Neural progenitor cell (in vitro differentiated cells): Measurements from ENCODE around the gene IMPDH1. TPM values are rescaled to one million over a fixed set of nuclear protein-coding genes. Genes with fewer than 3 reads are reported as not detected.

ENCODE experiments used
- DNase-seq: peaks from one replicate; pipeline ENCODE4 v3.0.0-alpha.2; 2016; ENCODE audit warnings: low spot score
- H2AFZ ChIP-seq: fragments of 200-600 bp; sonication (generic); replicated peaks from 2 replicates; pipeline ENCODE4 v1.6.1; 2016; ENCODE audit warnings: antibody characterized with exemption
- H3F3A ChIP-seq: fragments of 200-600 bp; sonication (generic); 2 replicates; pipeline ENCODE4 v1.6.1; 2016; ENCODE audit warnings: antibody characterized with exemption, low read depth
- H3K27ac ChIP-seq: fragments of 200-600 bp; sonication (generic); 2 replicates; pipeline ENCODE4 v1.5.1; 2016; ENCODE audit warnings: mild to moderate bottlenecking
- H3K27me3 ChIP-seq: fragments of 200-600 bp; sonication (generic); 2 replicates; pipeline ENCODE4 v1.6.1; 2016; ENCODE audit warnings: mild to moderate bottlenecking, moderate library complexity
- H3K36me3 ChIP-seq: fragments of 200-600 bp; sonication (generic); 2 replicates; pipeline ENCODE4 v1.5.1; 2016
- H3K4me1 ChIP-seq: fragments of 200-600 bp; sonication (generic); 2 replicates; pipeline ENCODE4 v1.6.1; 2016; ENCODE audit warnings: mixed run types
- H3K4me2 ChIP-seq: fragments of 200-600 bp; sonication (generic); 2 replicates; pipeline ENCODE4 v1.6.1; 2016
- H3K4me3 ChIP-seq: fragments of 200-600 bp; sonication (generic); 2 replicates; pipeline ENCODE4 v1.5.1; 2016
- H3K79me2 ChIP-seq: fragments of 200-600 bp; sonication (generic); 2 replicates; pipeline ENCODE4 v1.6.1; 2016; ENCODE audit warnings: low read depth
- H3K9ac ChIP-seq: fragments of 200-600 bp; sonication (generic); 2 replicates; pipeline ENCODE4 v1.6.1; 2016
- H3K9me3 ChIP-seq: fragments of 200-600 bp; sonication (generic); 2 replicates; pipeline ENCODE4 v1.5.1; 2016; ENCODE audit warnings: low read depth
- H4K20me1 ChIP-seq: fragments of 200-600 bp; sonication (generic); 2 replicates; pipeline ENCODE4 v1.6.1; 2016; ENCODE audit warnings: low read depth
- H3K27ac Mint-ChIP-seq: 3 replicates; pipeline ENCODE4 v1.8.0; 2021; ENCODE audit warnings: mixed read lengths
- H3K27me3 Mint-ChIP-seq: 2 replicates; pipeline ENCODE4 v1.8.0; 2022; ENCODE audit warnings: low read depth, mild to moderate bottlenecking, inconsistent platforms, moderate library complexity, mixed read lengths; ENCODE audit not compliant: insufficient read depth
- H3K36me3 Mint-ChIP-seq: 3 replicates; pipeline ENCODE4 v1.8.0; 2021; ENCODE audit warnings: mixed read lengths
- H3K4me1 Mint-ChIP-seq: 3 replicates; pipeline ENCODE4 v1.8.0; 2021; ENCODE audit warnings: mixed read lengths
- H3K4me3 Mint-ChIP-seq: 3 replicates; pipeline ENCODE4 v1.8.0; 2021; ENCODE audit warnings: mild to moderate bottlenecking, moderate library complexity, mixed read lengths
- H3K9me3 Mint-ChIP-seq: 3 replicates; pipeline ENCODE4 v1.8.0; 2020; ENCODE audit warnings: mixed read lengths
- CTCF ChIP-seq: fragments of 200-600 bp; sonication (generic); IDR thresholded peaks from 2 replicates; pipeline ENCODE4 v1.5.1; 2017; ENCODE audit warnings: antibody characterized with exemption, mild to moderate bottlenecking
- EZH2 ChIP-seq: fragments of 200-600 bp; sonication (generic); IDR thresholded peaks from 2 replicates; pipeline ENCODE4 v1.6.1; 2017; ENCODE audit warnings: antibody characterized with exemption, mild to moderate bottlenecking, moderate library complexity
- EZH2phosphoT487 ChIP-seq: fragments of 200-600 bp; sonication (generic); IDR thresholded peaks from 2 replicates; pipeline ENCODE4 v1.6.1; 2017; ENCODE audit warnings: antibody characterized with exemption
- total RNA-seq: library from RNA; depleted of rRNA; stranded (reverse); fragments of >200 nt; gene quantifications from 2 replicates; pipeline ENCODE4 v1.2.3, GENCODE V29; 2015; ENCODE audit warnings: low replicate concordance

IMPDH1 gene
- total RNA-seq, 1 donor from 2014 or later: 17.0 TPM

- Histone ChIP-seq H3F3A (peaks cover 8% of the 10 kb centered on the region), H3K9ac (no peak overlapping the region), H3K27ac (no peak overlapping the region), H3K9me3 (no peaks in the 10 kb centered on the region), H3K4me2 (peak overlapping the region; percentile 16), H3K4me1 (peaks cover 11% of the 10 kb centered on the region), H4K20me1 (no peaks in the 10 kb centered on the region), H2AFZ (no peak overlapping the region), H3K36me3 (no peaks in the 10 kb centered on the region), H3K27me3 (no peaks in the 10 kb centered on the region), H3K79me2 (no peaks in the 10 kb centered on the region), H3K4me3 (no peak overlapping the region)
- DNase-seq: no peak
- TF ChIP-seq EZH2 (no peak), EZH2phosphoT487 (no peak), CTCF (no peak)
- Mint-ChIP-seq H3K9me3 (no peaks in the 10 kb centered on the region), H3K27me3 (peaks cover 14% of the 10 kb centered on the region), H3K36me3 (no peaks in the 10 kb centered on the region), H3K4me1 (peaks cover 10% of the 10 kb centered on the region), H3K27ac (no peak overlapping the region), H3K4me3 (no peak overlapping the region)
These were observed 22.0 kb upstream of the IMPDH1 start for GRCh38 chr7:128431754-128432153.

GRCh38 chr7:128431221-128431620 lies 21.4 kb upstream of the IMPDH1 start:
- DNase-seq: peak; percentile 33
- Mint-ChIP-seq H3K4me1 (peaks cover 10% of the 10 kb centered on the region), H3K4me3 (no peak overlapping the region), H3K27me3 (peaks cover 14% of the 10 kb centered on the region), H3K36me3 (no peaks in the 10 kb centered on the region), H3K9me3 (no peaks in the 10 kb centered on the region), H3K27ac (no peak overlapping the region)
- TF ChIP-seq EZH2: no peak
- no peak for TF ChIP-seq EZH2phosphoT487
- H3K27ac ChIP-seq: no peak overlapping the region
- H3K9ac ChIP-seq: no peak overlapping the region
- no peaks in the 10 kb centered on the region for H3K27me3 ChIP-seq
- peaks cover 11% of the 10 kb centered on the region for H3F3A ChIP-seq
- H3K79me2 ChIP-seq: no peaks in the 10 kb centered on the region
- H3K36me3 ChIP-seq: no peaks in the 10 kb centered on the region
- peak overlapping the region; percentile 16 for H3K4me2 ChIP-seq
- H3K4me1 ChIP-seq: peaks cover 11% of the 10 kb centered on the region
- no peaks in the 10 kb centered on the region for H3K9me3 ChIP-seq
- H4K20me1 ChIP-seq: no peaks in the 10 kb centered on the region
- H3K4me3 ChIP-seq: no peak overlapping the region
- no peak overlapping the region for H2AFZ ChIP-seq

GRCh38 chr7:128430207-128430606 lies 20.4 kb upstream of the IMPDH1 start:
- peaks cover 14% of the 10 kb centered on the region for H3K27me3 Mint-ChIP-seq
- H3K4me3 ChIP-seq: no peak overlapping the region
- no peak overlapping the region for H3K9ac ChIP-seq
- H3K36me3 Mint-ChIP-seq: no peaks in the 10 kb centered on the region
- no peak overlapping the region for H3K27ac ChIP-seq
- H3K27ac Mint-ChIP-seq: no peak overlapping the region
- no peaks in the 10 kb centered on the region for H3K36me3 ChIP-seq
- no peaks in the 10 kb centered on the region for H4K20me1 ChIP-seq
- H3K27me3 ChIP-seq: no peaks in the 10 kb centered on the region
- DNase-seq: no peak
- peaks cover 10% of the 10 kb centered on the region for H3K4me1 Mint-ChIP-seq
- H3K4me3 Mint-ChIP-seq: no peak overlapping the region
- H3K4me2 ChIP-seq: no peak overlapping the region
- H3K9me3 ChIP-seq: no peaks in the 10 kb centered on the region
- H3K4me1 ChIP-seq: peaks cover 11% of the 10 kb centered on the region
- H3K79me2 ChIP-seq: no peaks in the 10 kb centered on the region
- TF ChIP-seq EZH2phosphoT487 (no peak), EZH2 (no peak), CTCF (peak; percentile 9)
- H3F3A ChIP-seq: peaks cover 11% of the 10 kb centered on the region
- H3K9me3 Mint-ChIP-seq: no peaks in the 10 kb centered on the region
- H2AFZ ChIP-seq: no peak overlapping the region

GRCh38 chr7:128427289-128427891 lies 17.6 kb upstream of the IMPDH1 start:
- Mint-ChIP-seq H3K9me3 (no peaks in the 10 kb centered on the region), H3K4me1 (peaks cover 10% of the 10 kb centered on the region), H3K27ac (no peak overlapping the region), H3K36me3 (no peaks in the 10 kb centered on the region), H3K4me3 (no peak overlapping the region), H3K27me3 (peaks cover 13% of the 10 kb centered on the region)
- no peak overlapping the region for H3K4me3 ChIP-seq
- H3K79me2 ChIP-seq: no peaks in the 10 kb centered on the region
- no peak overlapping the region for H3K27ac ChIP-seq
- TF ChIP-seq CTCF (peak; percentile 80), EZH2 (no peak), EZH2phosphoT487 (no peak)
- no peak overlapping the region for H3K4me2 ChIP-seq
- H3F3A ChIP-seq: peaks cover 11% of the 10 kb centered on the region
- DNase-seq: peak; percentile 78
- no peaks in the 10 kb centered on the region for H3K36me3 ChIP-seq
- no peak overlapping the region for H2AFZ ChIP-seq
- peaks cover 11% of the 10 kb centered on the region for H3K4me1 ChIP-seq
- H3K9ac ChIP-seq: no peak overlapping the region
- H3K9me3 ChIP-seq: no peaks in the 10 kb centered on the region
- no peaks in the 10 kb centered on the region for H3K27me3 ChIP-seq
- H4K20me1 ChIP-seq: no peaks in the 10 kb centered on the region
